HUES6 (cell line): Measurements from ENCODE around the gene HIVEP3.

Experiments
- H3K27ac ChIP-seq: 2 replicates; pipeline ENCODE4 v1.7.0; 2013; ENCODE audit warnings: low read depth, mild to moderate bottlenecking, low read length, inconsistent platforms
- H3K27me3 ChIP-seq: 2 replicates; pipeline ENCODE4 v1.6.1; 2013; ENCODE audit warnings: low read length; ENCODE audit not compliant: control insufficient read depth, insufficient read depth
- H3K36me3 ChIP-seq: 2 replicates; pipeline ENCODE4 v1.6.1; 2013; ENCODE audit warnings: low read length; ENCODE audit not compliant: control insufficient read depth, insufficient read depth
- H3K4me1 ChIP-seq: 2 replicates; pipeline ENCODE4 v1.6.1; 2013; ENCODE audit warnings: low read length; ENCODE audit not compliant: control insufficient read depth, insufficient read depth
- H3K4me3 ChIP-seq: 2 replicates; pipeline ENCODE4 v1.5.1; 2013; ENCODE audit warnings: low read depth, low read length
- H3K9ac ChIP-seq: one replicate; pipeline ENCODE4 v1.6.1; 2013; ENCODE audit warnings: mild to moderate bottlenecking, low read length
- H3K9me3 ChIP-seq: 2 replicates; pipeline ENCODE4 v1.6.1; 2013; ENCODE audit warnings: low read depth, low read length; ENCODE audit not compliant: control insufficient read depth, insufficient read depth

The HIVEP3 gene

GRCh38 chr1:41530411-41530810, 388.3 kb downstream of the HIVEP3 start:
- peaks cover 15% of the 10 kb centered on the region; the same call in 1 of the 2 replicates for H3K27me3 ChIP-seq
- H3K4me1 ChIP-seq = no peaks in the 10 kb centered on the region

GRCh38 chr1:41529621-41530395, 388.9 kb downstream of the HIVEP3 start:
- H3K36me3 ChIP-seq = no peaks in the 10 kb centered on the region
- H3K27ac ChIP-seq = no peak overlapping the region
- H3K27me3 ChIP-seq = peaks cover 15% of the 10 kb centered on the region; the same call in 1 of the 2 replicates
- H3K4me1 ChIP-seq = no peaks in the 10 kb centered on the region
- H3K9me3 ChIP-seq = peaks cover 6% of the 10 kb centered on the region; the same call in 1 of the 2 replicates
- no peak overlapping the region for H3K9ac ChIP-seq
- no peak overlapping the region for H3K4me3 ChIP-seq

More at GRCh38 chr1:41530411-41530810, 388.3 kb downstream of the HIVEP3 start:
- Histone ChIP-seq H3K36me3 (no peaks in the 10 kb centered on the region), H3K9ac (no peak overlapping the region), H3K9me3 (peaks cover 6% of the 10 kb centered on the region; the same call in 1 of the 2 replicates), H3K4me3 (no peak overlapping the region), H3K27ac (no peak overlapping the region)

GRCh38 chr1:41528726-41529605, 389.8 kb downstream of the HIVEP3 start:
- H3K4me1 ChIP-seq = no peaks in the 10 kb centered on the region
- H3K27me3 ChIP-seq = peaks cover 15% of the 10 kb centered on the region; the same call in 1 of the 2 replicates
- no peak overlapping the region for H3K9ac ChIP-seq
- H3K27ac ChIP-seq = no peak overlapping the region
- peaks cover 6% of the 10 kb centered on the region; the same call in 1 of the 2 replicates for H3K9me3 ChIP-seq
- H3K4me3 ChIP-seq = no peak overlapping the region
- no peaks in the 10 kb centered on the region for H3K36me3 ChIP-seq

- H3K36me3 ChIP-seq = no peaks in the 10 kb centered on the region
- H3K4me3 ChIP-seq = no peak overlapping the region
- H3K9me3 ChIP-seq = peaks cover 6% of the 10 kb centered on the region; the same call in 1 of the 2 replicates
- H3K27me3 ChIP-seq = peaks cover 15% of the 10 kb centered on the region; the same call in 1 of the 2 replicates
- H3K27ac ChIP-seq = no peak overlapping the region
- no peaks in the 10 kb centered on the region for H3K4me1 ChIP-seq
- H3K9ac ChIP-seq = no peak overlapping the region
Observed at GRCh38 chr1:41528106-41528505, 390.6 kb downstream of the HIVEP3 start.

GRCh38 chr1:41526956-41527561, 391.7 kb downstream of the HIVEP3 start:
- Histone ChIP-seq H3K4me3 (no peak overlapping the region), H3K36me3 (no peaks in the 10 kb centered on the region), H3K27ac (no peak overlapping the region)

GRCh38 chr1:41525891-41526587, 392.7 kb downstream of the HIVEP3 start:
- no peak overlapping the region for H3K27ac ChIP-seq
- H3K9me3 ChIP-seq = peaks cover 6% of the 10 kb centered on the region; the same call in 1 of the 2 replicates
- H3K4me1 ChIP-seq = peaks cover 10% of the 10 kb centered on the region; the same call in 1 of the 2 replicates
- H3K27me3 ChIP-seq = peaks cover 8% of the 10 kb centered on the region; the same call in 1 of the 2 replicates
- no peaks in the 10 kb centered on the region for H3K36me3 ChIP-seq
- no peak overlapping the region for H3K4me3 ChIP-seq
- H3K9ac ChIP-seq = no peak overlapping the region

More at GRCh38 chr1:41526956-41527561, 391.7 kb downstream of the HIVEP3 start:
- peaks cover 3% of the 10 kb centered on the region; the same call in 1 of the 2 replicates for H3K4me1 ChIP-seq
- H3K9me3 ChIP-seq = peaks cover 6% of the 10 kb centered on the region; the same call in 1 of the 2 replicates
- H3K27me3 ChIP-seq = peaks cover 11% of the 10 kb centered on the region; the same call in 1 of the 2 replicates
- no peak overlapping the region for H3K9ac ChIP-seq

- H3K36me3 ChIP-seq = no peaks in the 10 kb centered on the region
Observed at GRCh38 chr1:41524676-41525675, 393.7 kb downstream of the HIVEP3 start.

GRCh38 chr1:41523949-41524675, 394.6 kb downstream of the HIVEP3 start:
- Histone ChIP-seq H3K36me3 (no peaks in the 10 kb centered on the region), H3K27ac (no peak overlapping the region), H3K9me3 (peaks cover 6% of the 10 kb centered on the region; the same call in 1 of the 2 replicates), H3K4me3 (no peak overlapping the region), H3K27me3 (no peaks in the 10 kb centered on the region), H3K9ac (no peak overlapping the region), H3K4me1 (peaks cover 10% of the 10 kb centered on the region; the same call in 1 of the 2 replicates)

More at GRCh38 chr1:41524676-41525675, 393.7 kb downstream of the HIVEP3 start:
- no peaks in the 10 kb centered on the region for H3K27me3 ChIP-seq
- H3K4me3 ChIP-seq = no peak overlapping the region
- H3K27ac ChIP-seq = no peak overlapping the region
- H3K4me1 ChIP-seq = peaks cover 10% of the 10 kb centered on the region; the same call in 1 of the 2 replicates
- no peak overlapping the region for H3K9ac ChIP-seq
- H3K9me3 ChIP-seq = peaks cover 6% of the 10 kb centered on the region; the same call in 1 of the 2 replicates

GRCh38 chr1:41523071-41523470, 395.7 kb downstream of the HIVEP3 start:
- peaks cover 6% of the 10 kb centered on the region; the same call in 1 of the 2 replicates for H3K9me3 ChIP-seq
- H3K27ac ChIP-seq = no peak overlapping the region
- no peak overlapping the region for H3K9ac ChIP-seq
- H3K4me3 ChIP-seq = no peak overlapping the region
- H3K27me3 ChIP-seq = no peaks in the 10 kb centered on the region
- H3K36me3 ChIP-seq = no peaks in the 10 kb centered on the region
- peaks cover 10% of the 10 kb centered on the region; the same call in 1 of the 2 replicates for H3K4me1 ChIP-seq
